ENCODE data around the gene EEF1A2.

Gene EEF1A2

GRCh38 chr20:63452341-63452740 is 46.5 kb downstream of the EEF1A2 start:
- no peak for DNase-seq (ENCODE audit: low read depth in 2 of 2)

DNA sequence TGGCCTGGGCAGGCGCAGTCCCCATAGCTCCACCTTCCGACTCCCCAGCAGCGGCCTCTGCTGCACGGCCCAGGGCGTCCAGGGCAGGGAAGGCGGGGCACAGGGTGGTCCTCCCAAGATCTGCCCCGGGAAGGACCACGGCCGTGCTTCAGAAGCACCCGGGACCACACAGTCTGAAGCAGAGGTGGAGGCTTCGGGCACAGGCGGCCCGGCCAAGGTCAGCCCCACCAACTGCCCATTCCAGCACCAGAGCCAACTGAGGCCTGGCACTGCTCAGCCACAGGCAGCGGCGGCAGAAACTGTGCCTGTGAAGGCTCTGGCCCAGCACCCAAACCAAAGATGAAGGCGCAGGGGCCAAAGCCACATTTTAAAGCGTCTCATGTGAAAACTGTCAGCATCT is 47.1 kb downstream of the EEF1A2 start:
- no peak for DNase-seq (ENCODE audit: low read depth in 2 of 2)

- no peak for DNase-seq (ENCODE audit: low read depth in 2 of 2)
These were observed 48.8 kb downstream of the EEF1A2 start for GRCh38 chr20:63449796-63450730.

- DNase-seq (ENCODE audit: low read depth in 2 of 2): no peak
These were observed 49.9 kb downstream of the EEF1A2 start for GRCh38 chr20:63449025-63449424.

- no peak for DNase-seq (ENCODE audit: low read depth in 2 of 2)
These were observed 50.9 kb downstream of the EEF1A2 start for GRCh38 chr20:63448031-63448430.

DNA sequence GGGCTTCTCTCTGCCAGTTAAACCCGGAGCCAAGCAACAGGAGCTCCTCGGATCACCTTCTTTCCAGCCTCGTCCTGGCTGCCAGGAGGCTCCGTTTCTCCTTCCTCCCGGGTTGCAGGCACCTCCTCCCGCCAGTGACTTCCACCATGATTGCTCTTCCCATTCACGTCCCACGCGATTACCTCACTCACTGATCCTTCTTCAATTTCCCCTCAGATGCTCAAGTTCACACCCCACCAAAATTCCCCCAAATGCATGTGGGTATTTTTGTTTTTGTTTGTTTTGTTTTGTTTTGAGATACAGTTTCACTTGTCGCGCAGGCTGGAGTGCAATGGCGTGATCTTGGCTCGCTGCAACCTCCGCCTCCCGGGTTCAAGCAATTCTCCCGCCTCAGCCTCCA is 51.6 kb downstream of the EEF1A2 start:
- DNase-seq (ENCODE audit: low read depth in 2 of 2): no peak

GRCh38 chr20:63446216-63447024 is 52.5 kb downstream of the EEF1A2 start:
- DNase-seq (ENCODE audit: low read depth in 2 of 2): no peak

- no peak for DNase-seq (ENCODE audit: low read depth in 2 of 2)
These were observed 53.7 kb downstream of the EEF1A2 start for GRCh38 chr20:63445075-63445734.

DNA sequence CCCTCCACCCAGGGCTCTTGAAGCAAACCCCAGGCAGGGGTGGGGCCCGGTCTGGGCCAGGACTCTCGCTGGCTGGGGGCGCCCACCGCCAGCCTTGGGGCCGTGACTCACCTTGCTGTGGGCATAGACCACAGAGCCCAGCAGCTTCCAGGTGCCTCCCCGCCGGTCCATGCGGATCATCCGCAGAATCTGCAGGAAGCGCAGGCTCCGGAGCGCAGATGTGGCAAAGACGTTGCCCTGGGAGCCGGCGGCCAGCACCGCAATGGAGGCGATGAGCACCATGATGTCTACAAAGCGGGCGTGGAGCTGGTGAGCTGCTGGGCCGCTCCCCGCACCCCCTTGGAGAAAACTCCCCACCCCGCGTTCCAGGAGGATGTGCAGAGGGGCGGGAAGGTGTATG is 54.3 kb downstream of the EEF1A2 start:
- DNase-seq (ENCODE audit: low read depth in 2 of 2): no peak

- no peak for DNase-seq (ENCODE audit: low read depth in 2 of 2)
These were observed 55.1 kb downstream of the EEF1A2 start for GRCh38 chr20:63443606-63444395.

DNA sequence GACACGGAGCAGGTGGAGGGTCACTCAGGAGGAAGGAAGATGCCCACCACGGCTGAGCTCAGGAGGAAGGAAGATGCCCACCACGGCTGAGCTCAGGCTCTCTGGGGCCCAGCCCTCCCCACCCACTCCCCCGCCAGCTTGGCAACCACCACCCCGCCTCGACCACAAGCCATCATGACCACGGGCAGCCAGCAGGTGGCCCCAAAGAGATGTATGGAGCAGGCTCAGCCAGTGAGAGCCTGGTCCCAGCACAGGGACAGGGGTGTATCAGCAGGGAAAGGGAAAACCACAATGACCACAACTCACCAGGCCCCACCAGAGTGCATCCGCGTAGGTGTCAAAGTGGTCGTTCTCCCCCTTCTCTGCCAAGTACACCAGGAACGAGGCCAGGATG is 56.8 kb downstream of the EEF1A2 start:
- peak; percentile 30 to 61 for DNase-seq (ENCODE audit: low read depth in 2 of 2)

- DNase-seq (ENCODE audit: low read depth in 2 of 2): peak in 1 of 2 experiments; percentile 12
These were observed 57.5 kb downstream of the EEF1A2 start for GRCh38 chr20:63441136-63442099.

- DNase-seq (ENCODE audit: low read depth in 2 of 2): no peak
These were observed 58.4 kb downstream of the EEF1A2 start for GRCh38 chr20:63440366-63440955.

DNA sequence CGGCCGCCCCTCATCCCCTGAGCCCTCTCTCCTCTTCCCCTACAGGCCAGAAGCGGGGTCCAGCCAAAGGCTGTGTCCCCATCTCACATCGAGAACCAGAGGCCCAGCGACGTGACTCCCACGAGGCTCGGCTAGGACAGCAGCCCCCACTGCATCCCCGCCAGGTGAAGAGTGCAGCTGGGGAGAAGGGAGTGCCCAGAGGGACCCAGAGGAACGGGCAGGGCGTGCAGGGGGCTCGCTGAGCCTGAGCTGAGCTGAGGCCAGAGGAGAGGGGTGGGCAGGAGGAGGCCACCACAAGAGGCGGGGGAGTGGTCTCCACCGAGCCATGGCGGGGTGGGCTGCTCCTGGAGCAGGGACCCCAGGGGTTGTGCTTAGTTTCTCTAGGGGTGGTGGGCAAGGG is 59.0 kb downstream of the EEF1A2 start:
- DNase-seq (ENCODE audit: low read depth in 2 of 2): no peak

DNA sequence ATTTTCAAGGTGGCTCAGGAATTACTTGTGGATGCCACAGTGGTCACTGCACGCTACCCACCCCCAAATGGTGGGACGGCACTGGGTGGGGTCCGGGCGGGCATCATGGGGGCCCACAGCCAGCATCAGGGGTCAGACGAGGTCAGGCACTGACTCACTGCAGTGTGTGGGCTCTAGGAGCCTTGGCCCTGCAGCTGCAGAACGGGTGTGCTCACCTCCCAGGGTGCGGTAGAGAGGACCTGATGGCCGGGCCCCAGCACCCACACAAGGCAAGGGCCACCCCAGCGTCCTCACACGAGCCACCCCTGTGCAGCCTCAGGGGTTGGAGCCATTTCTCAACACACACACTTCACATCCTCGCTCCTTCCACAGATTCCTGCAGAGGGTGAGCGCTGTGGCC is 60.8 kb downstream of the EEF1A2 start:
- DNase-seq (ENCODE audit: low read depth in 2 of 2): no peak

All from stimulated activated CD4-positive, alpha-beta T cell treated with anti-CD3 and anti-CD28 coated beads, Interleukin-12 subunit alpha, Interleukin-12 subunit beta, amount 100 ng/mL, for 24 hours (primary cell).